Endothelial cell (in vitro differentiated cells): Measurements from ENCODE around the gene SMLR1. TPM values are rescaled to one million over a fixed set of nuclear protein-coding genes. Genes with fewer than 3 reads are reported as not detected.
"Not testable (repeated sequence)": the region's sequence is repeated elsewhere in the genome, so short reads cannot be mapped to it uniquely, and the experiment has no call there.

ENCODE experiments used
- DNase-seq: peaks from one replicate; pipeline ENCODE4 v3.0.0; 2021; ENCODE audit warnings: low spot score
- H3K27ac Mint-ChIP-seq: one replicate; pipeline ENCODE4 v1.8.0; 2021; ENCODE audit warnings: mixed read lengths, inconsistent platforms; ENCODE audit not compliant: unreplicated experiment
- H3K27me3 Mint-ChIP-seq: one replicate; pipeline ENCODE4 v1.8.0; 2021; ENCODE audit warnings: mild to moderate bottlenecking, moderate library complexity, mixed read lengths, inconsistent platforms; ENCODE audit not compliant: unreplicated experiment
- H3K36me3 Mint-ChIP-seq: one replicate; pipeline ENCODE4 v1.8.0; 2021; ENCODE audit warnings: mild to moderate bottlenecking, low read depth, mixed read lengths, inconsistent platforms; ENCODE audit not compliant: unreplicated experiment
- H3K4me1 Mint-ChIP-seq: one replicate; pipeline ENCODE4 v1.8.0; 2021; ENCODE audit warnings: mild to moderate bottlenecking, mixed read lengths, inconsistent platforms; ENCODE audit not compliant: unreplicated experiment
- H3K4me3 Mint-ChIP-seq: one replicate; pipeline ENCODE4 v1.8.0; 2021; ENCODE audit warnings: mild to moderate bottlenecking, mixed read lengths, inconsistent platforms; ENCODE audit not compliant: unreplicated experiment
- H3K9me3 Mint-ChIP-seq: one replicate; pipeline ENCODE4 v1.8.0; 2021; ENCODE audit warnings: mixed read lengths, inconsistent platforms; ENCODE audit not compliant: unreplicated experiment
- total RNA-seq: library from RNA; stranded (reverse); fragmentation: NEBNext Ultra II Directional; extraction: Animal tissue kit (Norgen Biotek cat#: 25700); gene quantifications from one replicate; pipeline ENCODE4 v1.2.1, GENCODE V29; 2021; ENCODE audit not compliant: unreplicated experiment
- TF ChIP-seq, protein P1 (sequence below): fragments of 200-600 bp; sonication (generic); IDR thresholded peaks from one replicate; pipeline ENCODE4 v1.5.0; 2021; ENCODE audit warnings: antibody characterized with exemption; ENCODE audit not compliant: unreplicated experiment

Gene SMLR1
- total RNA-seq, 1 donor from 2014 or later, result not detected

DNA sequence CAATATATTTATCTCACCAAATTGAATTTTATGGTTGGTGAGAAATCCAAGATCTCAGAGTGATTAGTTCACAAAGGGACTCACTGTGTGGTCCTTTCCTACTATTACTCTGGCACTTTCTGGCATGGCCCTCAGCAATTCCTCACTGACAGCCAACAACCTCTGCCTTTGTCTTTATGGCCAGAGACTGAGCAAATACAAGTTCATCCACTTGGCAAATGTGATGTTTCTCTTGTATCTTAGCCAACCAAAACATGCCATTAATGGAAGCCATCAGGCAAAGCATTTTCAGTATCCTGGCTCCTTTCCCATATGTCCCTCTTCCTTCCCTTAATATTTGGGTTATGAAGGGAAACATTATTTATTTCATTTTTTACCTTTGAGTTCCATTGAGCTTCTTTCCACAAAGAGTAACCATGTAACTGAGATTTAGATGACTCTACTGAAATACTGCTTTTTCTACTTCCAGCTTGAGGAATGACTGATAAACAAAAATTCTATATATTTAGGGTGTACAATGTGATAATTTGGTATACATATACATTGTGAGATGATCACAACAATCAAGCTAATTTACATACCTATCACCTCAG, 30.8 kb upstream of the SMLR1 start:
- H3K36me3 Mint-ChIP-seq, result peaks cover under 1% of the 10 kb centered on the region
- no peaks in the 10 kb centered on the region for H3K27me3 Mint-ChIP-seq
- no peaks in the 10 kb centered on the region for H3K9me3 Mint-ChIP-seq
- H3K4me1 Mint-ChIP-seq, result peaks cover 3% of the 10 kb centered on the region
- TF ChIP-seq, protein P1, sequence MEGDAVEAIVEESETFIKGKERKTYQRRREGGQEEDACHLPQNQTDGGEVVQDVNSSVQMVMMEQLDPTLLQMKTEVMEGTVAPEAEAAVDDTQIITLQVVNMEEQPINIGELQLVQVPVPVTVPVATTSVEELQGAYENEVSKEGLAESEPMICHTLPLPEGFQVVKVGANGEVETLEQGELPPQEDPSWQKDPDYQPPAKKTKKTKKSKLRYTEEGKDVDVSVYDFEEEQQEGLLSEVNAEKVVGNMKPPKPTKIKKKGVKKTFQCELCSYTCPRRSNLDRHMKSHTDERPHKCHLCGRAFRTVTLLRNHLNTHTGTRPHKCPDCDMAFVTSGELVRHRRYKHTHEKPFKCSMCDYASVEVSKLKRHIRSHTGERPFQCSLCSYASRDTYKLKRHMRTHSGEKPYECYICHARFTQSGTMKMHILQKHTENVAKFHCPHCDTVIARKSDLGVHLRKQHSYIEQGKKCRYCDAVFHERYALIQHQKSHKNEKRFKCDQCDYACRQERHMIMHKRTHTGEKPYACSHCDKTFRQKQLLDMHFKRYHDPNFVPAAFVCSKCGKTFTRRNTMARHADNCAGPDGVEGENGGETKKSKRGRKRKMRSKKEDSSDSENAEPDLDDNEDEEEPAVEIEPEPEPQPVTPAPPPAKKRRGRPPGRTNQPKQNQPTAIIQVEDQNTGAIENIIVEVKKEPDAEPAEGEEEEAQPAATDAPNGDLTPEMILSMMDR, result no peak
- DNase-seq, result no peak
- H3K4me3 Mint-ChIP-seq, result no peak overlapping the region
- no peak overlapping the region for H3K27ac Mint-ChIP-seq

DNA sequence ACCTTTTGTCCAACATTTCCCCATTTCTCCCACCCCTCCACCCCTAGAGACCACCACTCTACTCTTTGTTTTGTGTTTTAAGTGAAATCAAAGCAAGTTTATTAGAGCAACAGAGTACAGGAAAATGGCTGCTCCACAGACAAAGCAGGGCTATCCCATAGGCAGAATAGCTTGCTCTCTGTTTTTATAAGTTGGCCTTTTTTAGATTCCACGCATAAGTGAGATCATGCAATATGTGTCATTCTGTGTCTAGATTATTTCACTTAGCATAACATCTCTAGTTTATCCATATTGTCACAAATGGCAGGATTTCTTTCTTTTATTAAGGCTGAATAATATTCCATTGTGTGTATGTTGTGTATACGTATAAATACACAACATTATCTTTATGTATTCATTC, 30.1 kb upstream of the SMLR1 start:
- TF ChIP-seq, protein P1, result no peak
- H3K4me1 Mint-ChIP-seq, result peaks cover 3% of the 10 kb centered on the region
- no peak overlapping the region for H3K27ac Mint-ChIP-seq
- no peaks in the 10 kb centered on the region for H3K9me3 Mint-ChIP-seq
- no peak overlapping the region for H3K4me3 Mint-ChIP-seq
- no peaks in the 10 kb centered on the region for H3K27me3 Mint-ChIP-seq
- no peak for DNase-seq
- peaks cover 4% of the 10 kb centered on the region for H3K36me3 Mint-ChIP-seq

DNA sequence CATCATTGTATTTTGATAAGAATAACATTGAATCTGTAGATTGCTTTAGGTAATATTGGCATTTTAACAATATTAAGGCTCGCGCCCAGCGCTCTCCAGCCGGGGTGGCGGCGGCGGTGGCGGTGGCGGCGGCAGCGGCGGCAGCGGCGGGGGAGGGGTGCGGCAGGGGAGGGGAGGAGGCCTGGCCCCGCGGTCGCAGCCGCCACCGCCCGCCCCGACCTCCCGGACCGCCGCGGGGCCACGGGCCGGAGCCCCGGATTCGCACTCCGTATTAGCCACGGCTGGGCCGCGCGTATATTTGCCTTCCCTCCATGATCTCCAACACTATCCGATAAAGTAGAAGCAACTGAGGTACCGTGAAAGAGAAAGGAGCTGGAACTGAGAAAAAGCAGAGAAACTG, 25.8 kb upstream of the SMLR1 start:
- not testable (repeated sequence) for H3K4me3 Mint-ChIP-seq, DNase-seq, H3K4me1 Mint-ChIP-seq, H3K9me3 Mint-ChIP-seq, H3K27me3 Mint-ChIP-seq, H3K27ac Mint-ChIP-seq, H3K36me3 Mint-ChIP-seq

DNA sequence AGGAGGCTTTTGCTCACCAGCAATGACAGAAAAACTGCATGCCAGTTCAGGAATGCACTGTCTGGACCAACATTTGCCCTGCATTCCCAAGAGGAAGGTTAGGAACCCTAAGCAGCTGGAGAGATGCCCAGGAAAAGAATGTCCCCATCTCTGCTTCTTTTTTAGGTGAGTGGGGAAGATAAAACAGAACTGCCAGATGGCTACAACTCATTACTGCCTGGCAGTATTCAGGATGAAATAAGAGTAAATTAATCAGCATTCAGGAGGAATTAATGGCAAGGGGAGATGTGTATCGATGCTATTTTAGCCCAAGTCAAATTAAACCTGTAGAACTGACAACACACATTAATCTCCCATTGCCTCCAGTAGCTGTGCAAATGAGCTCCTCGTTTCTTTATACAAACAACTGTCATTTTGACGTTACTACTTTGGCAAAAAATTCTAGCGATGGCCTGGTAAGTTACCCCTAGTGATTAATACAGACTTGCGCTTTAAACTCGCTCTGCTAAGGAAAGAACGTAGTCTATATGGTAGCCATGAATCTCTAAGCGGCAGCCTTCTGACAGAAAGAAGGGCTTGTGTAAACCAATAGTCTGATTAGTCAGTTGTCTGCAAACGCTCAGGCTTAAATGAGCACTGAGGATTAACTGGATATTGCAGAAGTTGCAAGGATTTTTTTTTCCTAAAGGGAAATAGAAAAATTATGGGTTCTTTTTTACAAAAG, 16.7 kb upstream of the SMLR1 start:
- no peaks in the 10 kb centered on the region for H3K4me1 Mint-ChIP-seq
- no peak overlapping the region for H3K27ac Mint-ChIP-seq
- no peak overlapping the region for H3K4me3 Mint-ChIP-seq
- DNase-seq, result no peak
- no peaks in the 10 kb centered on the region for H3K27me3 Mint-ChIP-seq
- TF ChIP-seq, protein P1, result no peak
- no peaks in the 10 kb centered on the region for H3K9me3 Mint-ChIP-seq
- no peaks in the 10 kb centered on the region for H3K36me3 Mint-ChIP-seq

DNA sequence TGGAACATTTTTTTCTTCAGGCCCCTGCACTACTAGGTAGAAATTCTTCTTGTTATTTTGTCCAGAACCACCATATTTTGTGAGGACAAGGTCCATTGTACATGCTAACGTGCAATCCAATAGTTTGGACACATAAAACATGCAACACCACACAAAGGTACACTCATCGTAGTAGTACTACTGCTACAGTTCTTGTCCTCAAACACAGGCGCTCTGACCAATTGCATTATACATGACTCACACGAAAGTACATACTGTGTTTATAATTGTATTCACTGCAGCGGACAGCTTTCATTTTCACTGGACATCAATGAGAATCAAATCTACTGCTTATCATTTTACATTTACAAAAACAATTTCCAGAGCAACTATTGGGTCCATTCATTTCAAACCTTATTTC, 15.3 kb upstream of the SMLR1 start:
- no peak for DNase-seq
- H3K27me3 Mint-ChIP-seq, result peaks cover 1% of the 10 kb centered on the region
- H3K27ac Mint-ChIP-seq, result no peak overlapping the region
- no peaks in the 10 kb centered on the region for H3K4me1 Mint-ChIP-seq
- H3K36me3 Mint-ChIP-seq, result no peaks in the 10 kb centered on the region
- no peaks in the 10 kb centered on the region for H3K9me3 Mint-ChIP-seq
- TF ChIP-seq, protein P1, result no peak
- H3K4me3 Mint-ChIP-seq, result no peak overlapping the region
